Measurements from ENCODE around the gene CKMT2. TPM values are rescaled to one million over a fixed set of nuclear protein-coding genes. Genes with fewer than 3 reads are reported as not detected.

The CKMT2 gene
- total and polyA plus RNA-seq, 9 donors = 6.2 to 28.3 (median 12.6) TPM

GRCh38 chr5:81244451-81244850, 11.3 kb downstream of the CKMT2 start:
- intact Hi-C loops (cut with DNase I) = no loop called here
- 93 to 96% (median 96%) methylated on average over 4 of the region's 4 CpGs for WGBS, 3 donors
- Histone ChIP-seq H3K36me3 (no peaks in the 10 kb centered on the region), H3K27ac (no peak overlapping the region), H3K4me1 (ENCODE audit: insufficient read depth) (peaks cover 21% of the 10 kb centered on the region), H3K9me3 (no peaks in the 10 kb centered on the region), H3K27me3 (no peaks in the 10 kb centered on the region), H3K4me3 (no peak overlapping the region)
- TF ChIP-seq POLR2A (IDR thresholded peaks at IDR 0.05) (no peak), EP300 (IDR thresholded peaks at IDR 0.05) (no peak)
- no peak for DNase-seq

DNA sequence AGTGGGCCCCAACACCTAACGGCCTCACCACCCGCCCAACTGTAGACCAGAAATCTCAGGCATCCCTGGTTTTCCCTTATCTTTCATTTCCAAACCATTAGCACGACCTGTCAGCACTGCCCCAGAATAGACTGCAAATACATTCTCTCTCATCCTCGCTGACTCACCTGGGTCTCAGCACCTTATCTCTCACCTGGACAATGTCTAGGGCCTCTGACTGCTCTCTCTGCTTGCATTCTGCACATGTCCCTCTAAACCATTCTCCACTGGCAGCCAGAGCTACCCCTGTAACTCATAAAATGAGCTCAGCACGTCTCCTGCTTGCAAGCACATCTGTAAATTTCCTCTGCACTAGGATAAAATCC, 12.7 kb downstream of the CKMT2 start:
- TF ChIP-seq POLR2A (IDR thresholded peaks at IDR 0.05) (no peak), CTCF (IDR thresholded peaks at IDR 0.05) (no peak), EP300 (IDR thresholded peaks at IDR 0.05) (no peak)
- Histone ChIP-seq H3K9me3 (no peaks in the 10 kb centered on the region), H3K4me1 (ENCODE audit: insufficient read depth) (peaks cover 21% of the 10 kb centered on the region), H3K36me3 (no peaks in the 10 kb centered on the region), H3K27me3 (no peaks in the 10 kb centered on the region), H3K4me3 (no peak overlapping the region), H3K27ac (peak overlapping the region in 1 of 2 donors; percentile 52)
- 72 to 75% (median 74%) methylated on average over 5 of the region's 5 CpGs for WGBS, 3 donors
- no peak for DNase-seq
- intact Hi-C loops (cut with DNase I) = no loop called here

GRCh38 chr5:81246697-81247096, 13.6 kb downstream of the CKMT2 start:
- TF ChIP-seq EP300 (IDR thresholded peaks at IDR 0.05) (no peak), CTCF (IDR thresholded peaks at IDR 0.05) (no peak), POLR2A (IDR thresholded peaks at IDR 0.05) (no peak)
- DNase-seq = no peak
- intact Hi-C loops (cut with DNase I) = no loop called here

DNA sequence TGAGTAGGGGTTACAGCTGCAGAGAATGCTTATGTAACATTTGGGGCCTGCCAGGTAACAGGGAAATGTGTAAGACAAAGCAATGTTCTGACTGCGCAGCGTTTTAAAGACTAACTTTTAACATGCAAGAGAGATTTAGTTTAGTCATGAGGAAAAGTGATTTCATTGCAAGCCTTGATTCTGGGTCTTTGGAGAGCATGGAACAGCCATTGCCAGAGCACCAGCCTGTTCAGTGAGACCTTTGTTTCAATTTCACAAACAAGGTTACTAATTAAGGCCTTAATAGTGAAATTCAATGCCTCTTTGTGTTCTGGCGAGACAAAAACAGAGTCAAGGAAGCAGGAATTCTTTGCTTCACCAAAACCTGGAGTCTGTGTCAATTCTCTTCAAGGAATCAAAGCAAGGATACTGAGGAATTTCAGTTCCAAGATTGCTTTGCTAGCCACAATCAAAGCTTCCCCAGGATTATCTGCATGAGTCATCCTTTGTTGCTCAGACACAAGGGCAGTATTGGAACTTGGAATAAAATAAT, 14.4 kb downstream of the CKMT2 start:
- H3K4me3 ChIP-seq = no peak overlapping the region
- no peaks in the 10 kb centered on the region for H3K36me3 ChIP-seq
- H3K9me3 ChIP-seq = no peaks in the 10 kb centered on the region
- peaks cover 20% of the 10 kb centered on the region for H3K4me1 ChIP-seq (ENCODE audit: insufficient read depth)
- intact Hi-C loops (cut with DNase I) = no loop called here
- DNase-seq = no peak
- H3K27me3 ChIP-seq = no peaks in the 10 kb centered on the region
- no peak for TF ChIP-seq CTCF (IDR thresholded peaks at IDR 0.05)
- TF ChIP-seq POLR2A (IDR thresholded peaks at IDR 0.05) = no peak
- TF ChIP-seq EP300 (IDR thresholded peaks at IDR 0.05) = no peak
- 19 to 27% (median 22%) methylated on average over 3 of the region's 3 CpGs for WGBS, 3 donors
- H3K27ac ChIP-seq = peak overlapping the region in 1 of 2 donors; percentile 52

More at GRCh38 chr5:81246697-81247096, 13.6 kb downstream of the CKMT2 start:
- Histone ChIP-seq H3K27ac (peak overlapping the region; percentile 43 to 52), H3K4me1 (ENCODE audit: insufficient read depth) (peaks cover 21% of the 10 kb centered on the region), H3K36me3 (no peaks in the 10 kb centered on the region), H3K27me3 (no peaks in the 10 kb centered on the region), H3K4me3 (no peak overlapping the region), H3K9me3 (no peaks in the 10 kb centered on the region)
- 52 to 66% (median 55%) methylated on average over 6 of the region's 6 CpGs for WGBS, 3 donors

DNA sequence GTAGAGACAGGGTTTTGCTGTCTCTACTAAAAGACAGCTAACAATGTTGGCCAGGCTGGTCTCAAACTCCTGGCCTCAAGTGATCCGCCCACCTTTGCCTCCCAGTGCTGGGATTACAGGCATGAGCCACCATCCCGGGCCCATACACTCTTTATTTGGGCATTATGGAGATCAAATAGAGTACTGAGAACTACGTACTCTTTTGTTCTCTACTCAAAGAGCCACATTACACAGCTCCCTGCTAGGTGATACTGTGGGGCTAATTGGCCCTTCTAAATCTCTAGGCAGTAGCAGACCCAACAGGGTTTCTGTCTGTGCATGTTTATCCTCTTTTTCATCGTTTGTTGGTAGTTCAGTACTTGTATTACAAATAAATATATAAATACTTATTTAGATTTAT, 16.1 kb downstream of the CKMT2 start:
- no peak overlapping the region for H3K4me3 ChIP-seq
- WGBS, 3 donors = 91 to 92% (median 91%) methylated on average over 4 of the region's 4 CpGs
- H3K36me3 ChIP-seq = no peaks in the 10 kb centered on the region
- no peaks in the 10 kb centered on the region for H3K9me3 ChIP-seq
- H3K4me1 ChIP-seq (ENCODE audit: insufficient read depth) = peaks cover 15% of the 10 kb centered on the region
- H3K27ac ChIP-seq = no peak overlapping the region
- TF ChIP-seq CTCF (IDR thresholded peaks at IDR 0.05) (no peak), POLR2A (IDR thresholded peaks at IDR 0.05) (no peak), EP300 (IDR thresholded peaks at IDR 0.05) (no peak)
- DNase-seq = no peak
- intact Hi-C loops (cut with DNase I) = no loop called here
- H3K27me3 ChIP-seq = no peaks in the 10 kb centered on the region

Measured in ovary (tissue), 9 donors.